Esophagus squamous epithelium (tissue), 5 donors: ENCODE results near the gene USP53. TPM values are rescaled to one million over a fixed set of nuclear protein-coding genes. Genes with fewer than 3 reads are reported as not detected.
"Not testable (repeated sequence)": the region's sequence is repeated elsewhere in the genome, so short reads cannot be mapped to it uniquely, and the experiment has no call there.

Experiments used
- DNase-seq: peaks from one replicate; lab custom pipeline; 2025; lab: John Stamatoyannopoulos, UW
- H3K27ac ChIP-seq, 4 donors: fragments of 200-600 bp; sonication (generic); one replicate each; pipeline ENCODE4 v1.5.1; 2016 to 2019; ENCODE audit warnings: mild to moderate bottlenecking in 1 of 4
- H3K27me3 ChIP-seq, 4 donors: fragments of 200-600 bp; sonication (generic); 1 replicate in 3 of 4; 2 replicates in 1 of 4; pipeline versions ENCODE4 v1.5.1 to v1.6.0; 2017 to 2021; ENCODE audit warnings: antibody characterized with exemption in 1 of 4
- H3K36me3 ChIP-seq, 3 donors: fragments of 200-600 bp; sonication (generic); one replicate each; pipeline ENCODE4 v1.5.1; 2016 to 2019
- H3K4me1 ChIP-seq, 3 donors: fragments of 200-600 bp; sonication (generic); one replicate each; pipeline ENCODE4 v1.5.1; 2017 to 2019
- H3K4me3 ChIP-seq, 4 donors: fragments of 200-600 bp; sonication (generic); 1 replicate in 3 of 4; 2 replicates in 1 of 4; pipeline ENCODE4 v1.5.1; 2016 to 2019; ENCODE audit warnings: mild to moderate bottlenecking in 2 of 4, moderate library complexity in 1 of 4
- H3K9me3 ChIP-seq, 3 donors: fragments of 200-600 bp; sonication (generic); one replicate each; pipeline ENCODE4 v1.5.1; 2016 to 2019
- CTCF ChIP-seq, 6 experiments: fragments of 450-650 bp in 4 of 6; fragments of 200-600 bp in 2 of 6; sonication (generic) in 2 of 6; IDR thresholded peaks; one replicate each; pipeline ENCODE4 v1.5.1; 2016 to 2019; ENCODE audit warnings: antibody characterized with exemption in 6 of 6, mild to moderate bottlenecking in 4 of 6, moderate library complexity in 4 of 6
- POLR2A ChIP-seq, 4 donors: fragments of 450-650 bp; IDR thresholded peaks; one replicate each; pipeline ENCODE4 v1.6.1; 2017; ENCODE audit warnings: antibody characterized with exemption in 4 of 4, mild to moderate bottlenecking in 4 of 4, moderate library complexity in 3 of 4
- WGBS, 2 donors: methylation state at CpG; one replicate each; pipeline ENCODE4 v1.1.5; 2018; 5-methylcytosine and 5-hydroxymethylcytosine counted together
- intact Hi-C: fragments of 100-400 bp; cut with DNase I; formaldehyde crosslinking; loops from one replicate; pipeline ENCODE4 v1.15.0; 2022
- total RNA-seq, 4 donors: library from RNA; depleted of rRNA; stranded (reverse); fragments of >200 nt; gene quantifications; one replicate each; pipeline ENCODE4 v1.1.0, GENCODE V29; 2016
- donor health status: DM: yes; HTN: yes; CAD: no.

The USP53 gene
- total RNA-seq, 4 donors from 2014 or later: 21.9 to 71.5 (median 29.9) TPM

GRCh38 chr4:119271361-119272085, 59.0 kb downstream of the USP53 start:
- no peak overlapping the region for H3K4me3 ChIP-seq
- no peaks in the 10 kb centered on the region for H3K27me3 ChIP-seq
- no peaks in the 10 kb centered on the region for H3K4me1 ChIP-seq
- no peaks in the 10 kb centered on the region for H3K9me3 ChIP-seq
- TF ChIP-seq CTCF (IDR thresholded peaks at IDR 0.05) (no peak), POLR2A (IDR thresholded peaks at IDR 0.05) (no peak)
- 74 to 87% methylated on average over 6 of the region's 6 CpGs for WGBS, 2 donors
- intact Hi-C loops: no loop called here
- H3K36me3 ChIP-seq: peaks cover 0 to 77% (median 0%) of the 10 kb centered on the region in 3 donors
- H3K27ac ChIP-seq: no peak overlapping the region
- no peak for DNase-seq

GRCh38 chr4:119279541-119279940, 67.0 kb downstream of the USP53 start:
- DNase-seq, intact Hi-C loops, H3K4me3 ChIP-seq, H3K9me3 ChIP-seq, H3K27me3 ChIP-seq, H3K27ac ChIP-seq, H3K4me1 ChIP-seq: not testable (repeated sequence)
- H3K36me3 ChIP-seq: peaks cover 0 to 14% (median 0%) of the 10 kb centered on the region in 3 donors
- 80 to 98% methylated on average over 1 to 12 of the region's 19 CpGs for WGBS, 2 donors

- intact Hi-C loops: loop anchor here (5.0 kb wide), 1 partner anchor 238 kb away; no protein-coding TSS in a partner anchor
- H3K4me1 ChIP-seq: peaks cover 4 to 13% (median 7%) of the 10 kb centered on the region in 3 donors
- peaks cover 0 to 14% (median 0%) of the 10 kb centered on the region in 3 donors for H3K36me3 ChIP-seq
- H3K9me3 ChIP-seq, H3K4me3 ChIP-seq, DNase-seq, H3K27me3 ChIP-seq, H3K27ac ChIP-seq: not testable (repeated sequence)
- WGBS, 2 donors: 95 to 99% methylated on average over 9 to 10 of the region's 12 CpGs
These were observed 67.4 kb downstream of the USP53 start for GRCh38 chr4:119279945-119280344.

- peaks cover 0 to 14% (median 0%) of the 10 kb centered on the region in 3 donors for H3K36me3 ChIP-seq
- TF ChIP-seq POLR2A (IDR thresholded peaks at IDR 0.05) (no peak), CTCF (IDR thresholded peaks at IDR 0.05) (no peak)
- no peaks in the 10 kb centered on the region for H3K9me3 ChIP-seq
- 64 to 71% methylated on average over 2 of the region's 2 CpGs for WGBS, 2 donors
- no peak for DNase-seq
- H3K27me3 ChIP-seq: no peaks in the 10 kb centered on the region
- H3K27ac ChIP-seq: no peak overlapping the region
- intact Hi-C loops: loop anchor here (5.0 kb wide), 1 partner anchor 239 kb away; no protein-coding TSS in a partner anchor
- H3K4me3 ChIP-seq: no peak overlapping the region
- H3K4me1 ChIP-seq: peaks cover 9 to 28% (median 16%) of the 10 kb centered on the region in 3 donors
These were observed 68.9 kb downstream of the USP53 start for GRCh38 chr4:119281393-119281792.

GRCh38 chr4:119284876-119285780, 72.6 kb downstream of the USP53 start:
- no peaks in the 10 kb centered on the region for H3K9me3 ChIP-seq
- H3K27me3 ChIP-seq: no peaks in the 10 kb centered on the region
- WGBS, 2 donors: 12 to 13% methylated on average over 4 of the region's 4 CpGs
- peaks cover 0 to 22% (median 0%) of the 10 kb centered on the region in 3 donors for H3K36me3 ChIP-seq
- intact Hi-C loops: loop anchor here (5.0 kb wide), 1 partner anchor 243 kb away; no protein-coding TSS in a partner anchor
- TF ChIP-seq POLR2A (IDR thresholded peaks at IDR 0.05) (no peak), CTCF (IDR thresholded peaks at IDR 0.05) (peak in 3 of 6 experiments; percentile 16 to 49 (median 36))
- H3K4me3 ChIP-seq: peak overlapping the region in 1 of 4 donors; percentile 4
- no peak for DNase-seq
- peak overlapping the region in 2 of 4 donors; percentile 48 to 59 for H3K27ac ChIP-seq
- peaks cover 9 to 32% (median 16%) of the 10 kb centered on the region in 3 donors for H3K4me1 ChIP-seq
